ENCODE results near the gene MEGF10.

MEGF10 gene

DNA sequence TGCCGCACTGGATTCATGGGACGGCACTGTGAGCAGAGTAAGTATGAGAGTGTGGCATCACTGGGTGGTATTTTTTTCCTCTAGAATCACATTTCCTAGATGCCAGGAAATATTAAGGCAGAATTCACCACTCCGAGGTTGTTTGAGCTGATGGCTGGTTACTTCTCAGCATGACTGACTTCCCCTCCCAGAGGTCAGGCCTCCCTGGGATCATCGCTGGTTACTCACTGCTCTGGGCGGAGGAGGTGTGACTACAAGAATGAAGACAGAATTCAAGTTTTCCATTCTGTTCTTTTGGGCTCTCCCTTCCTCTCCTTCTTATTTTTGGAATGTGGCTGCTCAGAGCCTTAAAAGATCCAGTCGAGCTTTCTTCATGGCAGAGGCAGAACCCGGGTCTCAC is 150.2 kb downstream of the MEGF10 start:
- no peak for DNase-seq (ENCODE audit: low read depth in 2 of 2)

DNA sequence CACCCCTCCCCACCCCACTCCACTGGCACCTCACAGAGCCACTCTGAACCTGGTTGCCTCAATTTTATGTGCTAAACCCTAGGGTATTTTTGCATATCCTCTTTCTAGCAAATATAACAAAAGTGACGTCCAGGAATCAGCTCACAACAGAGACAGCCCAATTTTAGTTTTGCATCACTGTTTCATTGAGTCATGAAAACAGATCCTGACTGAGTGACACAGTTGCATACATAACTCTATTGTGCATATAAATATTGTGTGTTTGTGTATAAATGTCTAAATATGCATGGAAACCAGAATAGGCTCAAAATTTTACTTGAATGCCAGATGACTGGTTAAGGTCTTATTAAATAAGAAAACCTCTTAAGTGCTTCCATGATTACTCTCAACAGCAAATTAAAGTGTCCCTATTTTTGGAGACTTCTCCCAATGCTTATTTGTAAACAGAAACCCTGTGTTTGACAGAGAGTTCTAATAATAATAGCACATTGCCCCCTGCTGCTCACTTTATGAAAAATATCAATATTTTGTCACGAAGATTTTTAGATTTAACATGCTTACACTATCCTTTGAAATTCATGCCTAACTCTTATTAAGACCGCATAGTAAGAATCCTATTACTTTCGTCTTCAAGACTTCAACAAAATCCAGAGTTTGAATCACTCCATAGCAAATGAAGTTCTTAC is 151.3 kb downstream of the MEGF10 start:
- no peak for DNase-seq (ENCODE audit: low read depth in 2 of 2)

- no peak for DNase-seq (ENCODE audit: low read depth in 2 of 2)
Observed at GRCh38 chr5:127444171-127444570, 153.6 kb downstream of the MEGF10 start.

DNA sequence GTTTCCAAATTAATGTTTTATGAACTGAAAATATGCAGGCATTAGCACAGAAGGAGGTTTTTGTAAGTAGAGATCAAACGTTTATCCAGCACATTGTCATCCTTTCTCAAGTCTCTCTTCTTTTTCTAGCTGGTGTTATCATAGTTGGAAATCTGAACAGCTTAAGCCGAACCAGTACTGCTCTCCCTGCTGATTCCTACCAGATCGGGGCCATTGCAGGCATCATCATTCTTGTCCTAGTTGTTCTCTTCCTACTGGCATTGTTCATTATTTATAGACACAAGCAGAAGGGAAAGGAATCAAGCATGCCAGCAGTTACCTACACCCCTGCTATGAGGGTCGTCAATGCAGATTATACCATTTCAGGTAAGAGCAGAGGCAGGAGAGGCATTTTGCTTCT is 154.7 kb downstream of the MEGF10 start:
- no peak for DNase-seq (ENCODE audit: low read depth in 2 of 2)

- DNase-seq (ENCODE audit: low read depth in 2 of 2): no peak
Observed at GRCh38 chr5:127446626-127447025, 156.0 kb downstream of the MEGF10 start.

DNA sequence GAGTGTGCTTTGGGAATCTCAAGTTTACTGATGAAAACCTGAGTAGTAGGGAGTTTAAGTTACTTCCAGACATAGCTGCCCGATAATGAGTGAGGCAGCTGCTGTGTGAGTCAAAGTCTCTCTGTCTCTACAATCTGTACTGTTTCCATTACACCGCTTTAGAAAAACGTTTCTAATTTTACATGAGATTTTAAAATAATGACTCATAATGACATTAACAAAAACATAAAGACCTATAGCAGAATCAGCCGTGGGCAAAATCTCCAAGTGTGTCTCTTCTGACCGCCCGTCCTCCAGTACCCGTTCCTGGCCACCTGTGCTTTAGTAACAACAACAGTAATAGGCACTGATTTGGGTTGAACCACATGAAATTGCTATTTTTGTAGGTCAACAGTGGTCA is 157.2 kb downstream of the MEGF10 start:
- DNase-seq (ENCODE audit: low read depth in 2 of 2): no peak

- no peak for DNase-seq (ENCODE audit: low read depth in 2 of 2)
Observed at GRCh38 chr5:127450046-127450445, 159.4 kb downstream of the MEGF10 start.

- DNase-seq (ENCODE audit: low read depth in 2 of 2): no peak
Observed at GRCh38 chr5:127451096-127451495, 160.5 kb downstream of the MEGF10 start.

GRCh38 chr5:127452626-127453025 is 162.0 kb downstream of the MEGF10 start:
- no peak for DNase-seq (ENCODE audit: low read depth in 2 of 2)

GRCh38 chr5:127471211-127471610 is 180.6 kb downstream of the MEGF10 start:
- no peak for DNase-seq (ENCODE audit: low read depth in 2 of 2)

GRCh38 chr5:127472700-127473099 is 182.1 kb downstream of the MEGF10 start:
- no peak for DNase-seq (ENCODE audit: low read depth in 2 of 2)

GRCh38 chr5:127486471-127486870 is 195.9 kb downstream of the MEGF10 start:
- DNase-seq (ENCODE audit: low read depth in 2 of 2): no peak

DNA sequence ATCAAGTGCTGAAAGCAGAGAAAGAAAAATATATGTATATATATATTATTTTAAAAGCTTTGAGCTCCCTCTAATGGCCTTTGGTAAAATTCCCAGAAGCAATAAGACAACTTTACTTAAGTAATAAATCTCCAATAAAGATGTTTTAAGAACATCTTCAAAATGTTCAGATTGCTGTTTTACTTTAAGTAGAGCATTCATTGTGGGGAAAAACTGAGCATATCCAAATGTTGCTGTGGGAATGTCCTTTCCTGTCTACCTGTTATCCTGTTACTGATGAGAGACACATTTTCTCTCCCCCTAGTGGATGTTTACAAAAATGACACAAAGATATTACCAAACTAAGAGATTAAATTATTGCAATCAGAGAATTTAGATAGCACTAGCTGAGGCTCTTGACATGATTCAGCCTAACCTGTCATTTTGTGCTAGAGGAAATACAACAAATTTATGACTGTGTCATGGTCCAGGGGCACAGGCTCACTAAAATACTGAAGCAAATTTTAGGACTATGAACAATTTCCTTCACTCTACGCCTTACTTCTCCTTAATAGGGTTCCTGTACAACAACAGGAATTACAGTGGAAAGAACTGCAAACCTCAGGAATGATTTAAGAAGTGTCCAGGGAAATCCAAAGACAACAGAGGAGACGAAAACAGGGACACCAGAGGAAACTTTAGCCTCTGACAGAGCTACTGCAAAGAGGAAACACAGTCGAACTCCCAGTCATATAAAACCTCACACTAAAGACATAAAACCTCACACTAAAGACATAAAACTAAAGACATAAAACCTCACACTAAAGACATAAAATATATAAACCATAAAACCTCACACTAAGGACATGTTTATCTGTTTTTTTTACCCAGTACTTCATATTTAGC is 202.5 kb downstream of the MEGF10 start:
- no peak for DNase-seq (ENCODE audit: low read depth in 2 of 2)

GRCh38 chr5:127498548-127498947 is 208.0 kb downstream of the MEGF10 start:
- DNase-seq (ENCODE audit: low read depth in 2 of 2): no peak

GRCh38 chr5:127505905-127506304 is 215.3 kb downstream of the MEGF10 start:
- no peak for DNase-seq (ENCODE audit: low read depth in 2 of 2)

GRCh38 chr5:127506616-127507015 is 216.0 kb downstream of the MEGF10 start:
- DNase-seq (ENCODE audit: low read depth in 2 of 2): no peak

DNA sequence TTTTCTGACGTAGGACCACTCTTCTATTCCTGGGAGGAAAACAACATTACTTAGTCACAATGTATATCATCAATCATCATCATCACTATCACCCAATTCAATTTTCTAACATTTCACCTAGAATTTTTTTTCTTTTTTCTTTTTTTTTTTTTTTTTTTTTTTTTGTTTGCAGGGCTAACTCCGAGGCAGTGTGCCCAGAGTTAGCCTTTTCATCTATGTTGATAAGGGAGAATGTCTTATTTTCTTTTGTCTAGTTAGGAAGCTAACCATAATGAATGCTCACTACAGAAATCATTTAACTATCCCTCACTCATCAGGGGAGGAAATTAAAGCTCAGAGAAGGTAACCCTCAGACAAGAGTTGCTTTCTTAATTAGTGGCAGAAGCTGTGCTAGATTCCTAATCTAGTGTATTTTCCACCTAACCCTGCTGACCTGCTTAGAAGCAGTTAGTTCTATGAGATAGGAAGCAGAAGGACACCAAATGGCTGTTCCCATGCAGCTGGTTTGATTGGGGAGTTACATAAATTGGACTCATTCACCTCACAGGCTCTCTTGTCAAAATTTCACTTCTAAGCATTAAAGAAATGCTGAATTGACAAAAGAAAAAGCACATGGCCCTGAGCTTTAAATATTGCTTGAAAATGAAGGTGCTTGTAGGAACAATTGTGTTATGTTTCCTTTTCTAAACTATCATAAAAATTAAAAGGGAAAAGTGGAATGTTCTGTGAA is 218.2 kb downstream of the MEGF10 start:
- DNase-seq (ENCODE audit: low read depth in 2 of 2): no peak
